Inferior parietal cortex (tissue), 1 donor: ENCODE measurements around the gene WWP2.
"Not testable (repeated sequence)": the region's sequence is repeated elsewhere in the genome, so short reads cannot be mapped to it uniquely, and the experiment has no call there.

Experiments
- DNase-seq: peaks from one replicate; pipeline ENCODE4 v3.0.0-alpha.2; 2016; ENCODE audit errors: extremely low spot score

The WWP2 gene

DNA sequence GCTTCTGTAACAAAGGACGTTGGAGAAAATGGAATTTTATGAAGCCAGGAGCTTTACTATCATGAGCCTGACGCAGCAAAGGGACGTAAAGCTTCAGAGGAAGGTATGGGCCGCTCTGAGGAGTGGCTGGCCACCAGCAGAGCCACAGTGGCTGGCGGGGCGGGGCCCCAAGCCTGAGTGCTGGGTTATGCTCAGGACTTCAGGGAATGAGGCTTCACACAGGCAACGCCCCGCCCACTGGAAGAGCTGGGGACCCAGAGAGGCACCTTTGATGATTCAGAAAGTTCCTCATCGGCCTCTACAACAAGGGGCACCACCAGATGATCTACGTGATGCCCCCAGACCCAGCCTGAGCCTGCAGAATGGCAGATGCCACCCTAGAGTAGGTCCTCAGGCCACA is 16.2 kb upstream of the WWP2 start:
- no peak for DNase-seq

DNA sequence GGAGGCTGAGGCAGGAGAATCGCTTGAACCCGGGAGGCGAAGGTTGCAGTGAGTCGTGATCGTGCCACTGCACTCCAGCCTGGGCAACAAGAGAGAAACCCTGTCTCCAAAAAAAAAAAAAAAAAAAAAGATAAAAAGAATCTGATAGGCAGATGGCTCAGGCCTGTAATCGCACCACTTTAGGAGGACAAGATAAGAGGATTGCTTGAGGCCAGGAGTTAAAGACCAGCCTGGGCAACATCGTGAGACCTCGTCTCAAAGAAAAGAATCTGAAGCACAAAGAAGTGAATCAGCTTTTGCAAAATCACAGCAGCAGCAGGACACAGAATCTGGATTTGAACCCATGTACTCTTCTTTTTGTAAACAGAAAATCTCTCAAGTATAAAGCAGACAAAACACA is 15.0 kb upstream of the WWP2 start:
- no peak for DNase-seq

DNA sequence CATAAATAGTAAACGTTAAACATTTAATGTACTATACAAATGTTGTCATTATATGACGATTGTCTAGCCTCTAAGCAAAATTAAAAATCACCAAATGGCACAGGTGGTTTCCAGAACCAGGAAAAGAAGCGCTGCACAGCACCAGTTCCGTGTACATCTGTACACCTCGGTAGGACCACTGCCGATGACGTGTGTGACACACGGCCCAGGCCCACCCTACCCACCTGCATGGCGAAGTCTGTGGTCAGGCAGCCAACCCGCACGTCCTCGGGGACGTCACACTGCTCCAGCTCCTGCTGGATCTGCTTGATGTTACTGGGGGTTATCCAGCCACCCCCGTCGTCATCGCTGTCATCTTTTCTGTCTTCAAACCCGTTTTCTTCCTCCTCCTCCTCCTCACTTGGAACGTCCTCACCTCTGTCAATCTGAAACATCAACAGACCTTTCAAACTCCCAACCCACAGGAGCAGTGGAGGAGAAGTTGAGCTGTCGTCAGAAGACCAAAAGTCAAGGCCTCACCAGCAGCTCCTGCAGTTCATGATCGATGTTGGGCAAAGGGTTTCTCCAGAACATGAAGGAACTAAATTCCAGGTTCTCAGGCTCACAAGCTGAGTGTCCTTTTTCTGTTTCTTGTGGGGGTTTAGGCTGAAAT is 13.3 kb upstream of the WWP2 start:
- DNase-seq: no peak

DNA sequence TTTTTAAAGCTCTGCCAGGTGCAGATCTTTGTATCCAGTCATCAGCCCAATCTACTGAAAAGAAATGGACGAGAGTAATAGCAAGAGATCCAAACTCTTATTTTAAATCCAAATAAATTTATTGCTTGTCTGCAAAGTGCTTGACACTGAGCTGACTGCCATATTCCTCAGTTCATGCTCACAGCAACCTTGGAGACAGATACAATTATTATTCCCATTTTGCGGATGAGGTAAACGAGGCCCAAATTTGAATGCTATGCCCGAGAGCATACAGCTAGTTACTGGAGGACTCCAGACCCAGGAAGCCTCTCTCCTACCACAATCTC is 8.0 kb upstream of the WWP2 start:
- DNase-seq: no peak

DNA sequence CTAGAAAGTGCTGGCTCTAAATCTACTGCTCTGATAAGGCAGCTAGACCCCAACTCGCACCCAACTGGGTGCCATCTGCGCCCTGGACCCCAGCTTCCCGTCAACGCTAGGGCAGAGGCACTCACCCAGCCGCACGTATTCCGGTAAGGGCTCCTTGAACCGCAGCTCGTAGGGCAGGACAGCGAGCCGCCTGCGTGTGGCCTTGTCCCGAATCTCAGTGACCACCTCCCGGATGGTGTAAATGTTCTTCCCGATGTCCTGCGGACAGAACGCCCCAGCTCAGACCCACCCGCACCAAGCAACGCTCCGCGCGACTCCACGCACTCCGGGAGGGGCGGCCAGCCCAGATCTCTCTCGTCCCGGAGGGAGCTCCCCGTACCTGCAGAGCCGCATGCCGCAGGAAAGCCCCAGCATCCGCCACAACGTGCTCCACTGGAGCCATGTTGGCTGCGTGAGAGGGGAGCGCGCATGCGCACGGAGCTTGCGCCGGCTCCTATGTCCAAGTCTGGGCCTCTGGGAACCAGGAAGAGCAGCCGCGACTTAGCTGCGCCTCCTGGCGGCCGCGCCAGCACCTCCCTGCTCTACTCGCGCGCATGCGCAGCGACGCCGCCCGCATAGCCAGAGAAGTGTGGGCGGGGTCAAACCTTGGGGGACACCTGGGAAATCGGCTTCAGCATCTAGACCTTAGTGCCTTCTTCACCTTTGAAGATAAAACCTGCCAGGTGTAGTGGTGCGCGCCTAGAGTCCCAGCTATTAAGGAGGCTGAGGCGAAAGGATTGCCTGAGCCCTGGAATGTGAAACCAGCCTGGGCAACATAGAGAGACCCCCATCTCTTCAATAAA is 7.4 kb upstream of the WWP2 start, which contains the start of gene NOB1:
TSS of gene NOB1 (minus strand) at position 458 of the 842 bp plus-strand sequence. CDS start at position 442, 16 bp downstream.
- peak; percentile 96 for DNase-seq

DNA sequence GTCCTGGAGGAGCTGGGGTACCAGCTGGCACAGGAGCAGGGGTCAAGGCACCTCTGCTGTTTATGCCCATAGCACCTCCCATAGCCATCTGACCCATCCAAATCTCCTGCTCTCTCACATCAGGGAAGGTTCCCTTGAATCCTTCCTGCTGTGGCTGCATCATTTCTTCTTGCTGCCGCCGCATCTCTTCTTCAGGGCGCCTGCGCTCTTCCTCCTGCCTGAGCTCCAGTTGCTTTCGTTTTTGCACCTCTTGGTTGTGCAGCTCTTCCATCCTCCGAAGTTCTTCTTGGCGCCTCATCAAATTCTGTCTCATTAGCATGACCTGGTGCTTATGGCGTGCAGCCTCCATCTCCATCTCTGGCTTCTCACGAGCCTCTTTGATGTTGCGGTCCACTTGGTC is 5.4 kb upstream of the WWP2 start:
- no peak for DNase-seq

DNA sequence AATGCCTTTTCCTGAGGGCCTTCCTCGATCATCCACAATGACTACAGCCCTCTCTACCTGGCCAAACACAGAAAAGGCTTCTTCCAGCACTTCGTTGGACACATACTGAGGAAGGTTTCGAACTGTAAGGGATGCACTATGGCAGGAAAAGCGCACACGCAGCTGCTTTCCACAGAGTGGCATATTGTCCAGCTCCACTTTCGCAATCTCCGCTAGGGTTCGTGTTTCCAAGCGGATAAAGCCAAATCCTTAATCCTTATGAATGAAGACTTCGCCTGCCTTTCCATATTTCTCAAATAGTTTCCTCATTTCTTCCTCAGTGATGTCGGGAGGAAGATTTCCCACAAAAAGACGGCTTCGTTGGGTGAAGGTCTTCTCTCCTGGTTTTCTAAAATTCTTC is 4.8 kb upstream of the WWP2 start:
- DNase-seq: not testable (repeated sequence)

DNA sequence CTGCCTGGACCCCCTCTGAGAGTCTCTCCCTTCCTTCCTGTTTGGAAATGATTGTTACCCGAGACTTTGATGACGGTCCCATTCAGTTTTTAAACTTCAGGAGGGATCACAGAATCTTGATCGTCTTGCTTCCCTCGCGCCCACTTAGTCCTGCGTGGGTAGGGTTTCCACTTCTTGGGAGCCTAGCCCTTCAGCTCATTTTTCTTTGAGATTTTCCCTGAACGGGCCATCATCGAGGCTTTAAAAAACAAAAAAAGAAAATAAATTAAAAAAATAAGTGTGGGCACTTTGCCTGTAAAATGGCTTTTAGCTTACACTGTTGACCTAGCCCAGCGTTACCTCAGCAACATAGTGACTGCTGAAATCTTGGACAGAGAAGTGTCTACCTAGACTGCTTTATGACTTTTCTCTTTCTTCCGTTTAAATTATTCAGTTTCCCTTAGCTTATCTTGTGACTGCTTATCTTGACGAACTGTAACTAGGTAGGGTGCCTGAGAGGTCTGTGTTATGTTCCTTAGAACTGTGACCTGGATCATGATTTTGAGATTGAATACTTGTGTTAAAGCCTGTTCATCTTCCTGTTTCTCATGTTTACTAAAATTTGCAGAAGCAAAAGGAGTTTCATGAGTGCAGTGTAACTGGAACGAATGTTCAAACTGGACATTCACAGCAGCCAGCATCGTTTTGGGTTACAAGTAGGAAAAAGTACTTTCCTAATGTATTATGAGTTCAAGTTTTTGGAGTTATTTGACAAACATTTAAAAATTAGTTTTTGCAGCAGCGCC is 874 bp downstream of the WWP2 start:
- DNase-seq: no peak

DNA sequence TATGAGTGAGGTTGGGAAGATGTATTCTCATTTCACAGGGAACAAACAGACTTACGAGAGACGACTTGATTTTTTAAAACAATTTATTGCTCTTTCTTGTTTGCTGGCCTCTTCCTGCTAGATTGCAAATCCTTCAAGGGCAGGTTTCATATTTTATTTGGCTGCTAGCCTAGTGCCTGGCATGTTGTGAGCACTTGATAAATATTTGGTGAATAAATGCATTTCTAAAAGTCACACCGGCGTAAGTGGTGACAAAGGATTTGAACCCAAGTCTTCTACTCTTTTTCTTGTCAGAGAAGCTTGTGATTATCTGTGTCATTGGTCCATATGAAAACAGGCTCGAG is 1.4 kb downstream of the WWP2 start:
- DNase-seq: no peak

DNA sequence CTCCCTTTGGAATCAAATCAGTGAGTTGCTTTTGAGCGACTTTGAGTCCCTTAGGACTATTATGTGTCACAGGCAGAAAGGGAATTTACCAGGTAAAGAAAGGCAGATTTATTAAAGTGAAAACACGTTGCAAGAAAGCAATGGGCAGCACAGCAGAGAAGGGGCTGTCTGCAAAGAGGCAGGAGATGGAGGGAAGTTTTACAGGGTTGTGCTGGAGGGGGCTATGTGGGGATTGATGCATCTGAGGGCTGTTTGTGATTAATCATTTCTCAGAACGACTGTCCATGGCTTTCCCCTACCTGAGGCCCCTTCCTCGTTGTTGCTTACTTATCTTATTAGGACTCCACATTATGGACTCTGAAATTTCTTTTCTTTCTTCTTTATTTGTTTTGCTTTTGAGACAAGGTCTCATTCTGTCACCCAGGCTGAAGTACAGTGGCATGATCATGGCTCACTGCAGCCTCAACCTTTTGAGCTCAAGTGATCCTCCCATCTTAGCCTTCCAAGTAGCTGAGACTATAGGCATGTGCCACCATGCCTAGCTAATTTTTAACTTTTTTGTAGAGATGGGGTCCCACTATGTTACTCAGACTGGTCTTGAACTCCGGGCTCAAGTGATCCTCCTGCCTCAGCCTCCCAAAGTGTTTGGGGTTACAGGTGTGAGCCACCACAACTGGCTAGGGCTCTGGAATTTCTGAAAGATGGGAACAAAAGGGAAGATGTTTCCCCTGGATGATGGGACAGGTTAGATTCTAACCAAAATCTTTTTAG is 5.5 kb downstream of the WWP2 start:
- no peak for DNase-seq

DNA sequence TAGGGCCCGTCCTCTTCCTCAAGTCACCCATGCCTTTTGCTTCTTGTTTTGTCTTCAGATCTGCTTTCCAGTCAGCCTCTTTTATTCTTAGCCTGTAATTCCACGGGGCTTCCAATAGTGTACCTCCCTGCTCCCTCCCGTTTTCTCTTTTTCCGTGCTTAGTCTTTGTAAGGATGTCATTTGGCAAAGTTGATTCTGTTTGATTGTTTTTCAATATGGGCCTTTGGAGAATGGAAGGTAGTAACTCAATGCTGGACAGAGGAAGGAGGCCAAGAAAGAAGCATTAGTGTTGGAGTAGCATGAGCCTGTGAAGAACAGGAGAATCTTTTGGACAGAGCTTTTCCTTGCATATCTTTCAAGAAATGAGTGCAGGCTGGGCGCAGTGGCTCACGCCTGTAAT is 6.5 kb downstream of the WWP2 start:
- DNase-seq: no peak

DNA sequence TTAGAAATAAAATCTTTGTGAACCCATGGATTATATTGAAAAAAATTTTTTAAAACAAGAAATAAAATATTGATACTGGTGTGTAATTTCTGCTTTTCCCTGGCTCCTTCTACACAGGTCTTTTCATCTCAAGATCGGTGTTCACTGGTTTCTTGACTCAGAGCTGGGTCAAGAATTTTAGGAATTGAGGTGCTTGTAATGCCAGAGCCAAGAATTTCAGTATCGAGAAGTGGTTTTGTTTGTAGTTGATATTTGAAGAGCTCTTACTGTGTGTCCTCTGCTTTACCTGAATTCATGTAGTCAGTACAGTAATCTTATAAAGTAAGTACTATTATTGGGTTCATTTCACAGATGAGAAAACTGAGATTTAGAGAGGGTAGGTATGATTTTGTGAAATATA is 7.3 kb downstream of the WWP2 start:
- DNase-seq: no peak

DNA sequence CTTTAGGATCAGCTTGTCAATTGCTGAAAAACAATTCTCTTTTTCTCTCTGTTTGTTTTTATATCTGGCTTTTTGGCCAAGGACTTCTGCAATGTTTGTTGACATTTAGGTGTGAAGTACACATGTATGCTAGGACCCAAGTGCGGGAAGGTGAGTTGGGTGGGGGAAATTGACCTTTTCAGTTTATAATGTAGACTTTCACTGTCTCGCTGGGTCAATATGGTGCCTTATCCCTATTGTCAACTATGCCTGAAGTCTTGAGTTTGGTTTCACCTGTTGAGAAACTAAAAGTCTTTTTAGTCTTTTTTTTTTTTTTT is 9.5 kb downstream of the WWP2 start:
- no peak for DNase-seq

DNA sequence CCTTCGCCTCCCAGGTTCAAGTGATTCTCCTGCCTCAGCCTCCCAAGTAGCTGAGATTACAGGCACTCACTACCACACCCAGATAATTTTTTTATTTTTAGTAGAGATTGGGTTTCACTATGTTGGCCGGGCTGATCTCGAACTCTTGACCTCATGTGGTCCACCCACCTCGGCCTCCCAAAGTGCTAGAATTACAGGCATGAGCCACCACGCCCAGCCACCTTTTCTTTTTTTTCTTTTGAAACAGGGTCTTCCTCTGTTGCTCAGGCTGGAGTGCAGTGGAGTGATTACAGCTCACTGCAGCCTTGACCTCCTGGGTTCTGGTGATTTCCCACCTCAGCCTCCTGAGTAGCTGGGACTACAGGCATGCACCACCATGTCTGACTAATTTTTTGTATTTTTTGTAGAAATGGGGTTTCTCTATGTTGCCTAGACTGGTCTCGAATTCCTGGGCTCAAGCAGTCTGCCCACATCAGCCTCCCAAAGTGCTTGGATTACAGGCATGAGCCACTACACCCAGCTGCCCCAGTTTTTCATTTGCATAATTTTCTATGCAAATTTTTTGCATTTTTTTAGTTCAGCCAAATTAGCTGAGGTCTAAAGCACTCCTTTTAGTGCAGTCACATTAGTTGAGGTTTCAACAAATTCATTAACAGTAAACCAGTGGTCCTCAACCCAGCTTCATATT is 11.3 kb downstream of the WWP2 start:
- DNase-seq: no peak

DNA sequence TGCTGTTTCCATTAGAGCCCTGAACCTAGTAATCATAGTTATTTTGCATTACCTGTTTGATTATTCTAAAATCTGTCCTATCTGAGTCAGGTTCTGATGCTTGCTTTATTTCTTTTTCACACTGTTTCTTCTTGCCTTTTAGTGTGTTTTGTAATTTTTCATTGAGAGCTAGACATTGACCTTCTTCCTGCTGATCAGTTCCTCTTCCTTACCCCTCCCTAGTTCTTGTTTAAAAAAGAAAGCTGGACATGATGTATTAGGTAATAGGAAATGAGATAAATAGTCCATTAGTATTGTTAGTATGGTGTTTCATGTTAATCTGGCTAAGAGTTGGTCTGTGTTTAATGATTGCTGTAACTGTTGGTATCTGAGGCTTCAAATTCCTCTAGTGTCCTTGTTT is 13.4 kb downstream of the WWP2 start:
- DNase-seq: no peak

DNA sequence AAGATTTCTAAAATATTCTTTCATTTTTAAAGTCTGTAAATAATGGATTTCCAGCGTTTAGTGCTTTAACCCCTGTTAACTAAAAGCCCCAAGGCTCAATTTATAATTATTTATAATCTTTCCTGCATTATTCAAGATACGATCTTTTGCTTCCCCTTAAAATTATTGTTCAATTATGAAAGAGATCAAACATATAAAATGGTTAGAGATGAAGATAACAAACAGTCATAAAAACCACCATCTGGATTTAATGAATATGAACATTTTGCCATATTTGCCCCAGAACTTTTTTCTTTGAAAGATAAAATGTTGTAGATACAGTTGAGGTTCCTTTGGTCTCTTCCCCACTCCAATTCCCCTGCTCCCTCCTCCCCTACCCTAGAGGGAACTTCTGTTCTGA is 17.6 kb downstream of the WWP2 start:
- no peak for DNase-seq

DNA sequence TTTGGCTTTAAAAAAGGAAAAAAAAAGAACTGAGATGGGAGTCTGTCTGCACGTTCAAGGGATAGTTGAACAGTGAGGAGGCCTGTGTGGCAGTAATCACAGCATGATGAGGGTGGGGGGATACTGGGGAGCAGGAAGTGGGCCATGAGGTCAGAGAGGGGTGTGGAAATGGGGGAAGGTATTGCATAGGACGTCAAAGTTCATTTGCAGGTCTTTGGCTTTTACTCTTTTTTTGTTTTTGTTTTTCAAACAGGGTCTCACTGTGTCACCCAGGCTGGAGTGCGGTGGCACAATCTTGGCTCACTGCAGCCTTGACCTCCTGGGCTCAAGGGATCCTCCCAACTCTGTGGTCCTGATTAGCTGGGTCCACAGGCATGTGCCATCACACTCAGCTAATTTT is 19.0 kb downstream of the WWP2 start:
- no peak for DNase-seq

DNA sequence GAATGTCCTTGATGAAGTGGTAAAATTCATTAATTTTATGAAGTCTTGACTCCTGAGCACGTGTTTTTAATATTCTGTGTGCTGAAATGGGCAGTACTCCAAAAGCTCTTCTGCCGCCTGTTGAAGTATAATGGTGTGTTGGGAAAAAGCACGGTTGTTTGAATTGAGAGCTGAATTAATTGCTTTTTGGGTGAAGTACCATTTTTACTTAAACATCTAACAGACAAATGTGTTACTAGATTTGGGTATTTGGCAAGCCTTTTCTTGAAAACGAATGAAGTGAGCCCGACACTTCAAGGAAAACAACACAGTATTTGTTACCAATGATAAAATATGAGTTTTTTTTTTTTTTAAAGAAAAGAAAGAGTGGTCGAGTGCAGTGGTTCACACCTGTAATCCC is 22.5 kb downstream of the WWP2 start:
- no peak for DNase-seq

DNA sequence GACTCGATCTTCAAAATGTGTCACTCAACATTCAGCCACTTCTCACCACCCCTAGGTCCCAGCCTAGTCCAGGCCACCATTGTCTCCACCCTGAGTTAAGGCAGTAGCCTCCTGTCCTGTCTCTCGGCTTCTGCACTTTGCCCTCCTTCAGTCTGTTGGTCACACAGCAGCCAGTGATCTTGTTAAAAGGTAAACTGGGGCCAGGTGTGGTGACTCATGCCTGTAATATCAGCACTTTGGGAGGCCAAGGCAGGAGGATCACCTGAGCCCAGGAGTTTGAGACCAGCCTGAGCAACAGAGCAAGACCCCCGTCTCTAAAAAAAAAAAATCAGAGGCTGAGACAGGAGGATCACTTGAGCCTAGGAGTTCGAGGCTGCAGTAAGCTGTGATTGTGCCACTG is 25.8 kb downstream of the WWP2 start:
- DNase-seq: no peak

DNA sequence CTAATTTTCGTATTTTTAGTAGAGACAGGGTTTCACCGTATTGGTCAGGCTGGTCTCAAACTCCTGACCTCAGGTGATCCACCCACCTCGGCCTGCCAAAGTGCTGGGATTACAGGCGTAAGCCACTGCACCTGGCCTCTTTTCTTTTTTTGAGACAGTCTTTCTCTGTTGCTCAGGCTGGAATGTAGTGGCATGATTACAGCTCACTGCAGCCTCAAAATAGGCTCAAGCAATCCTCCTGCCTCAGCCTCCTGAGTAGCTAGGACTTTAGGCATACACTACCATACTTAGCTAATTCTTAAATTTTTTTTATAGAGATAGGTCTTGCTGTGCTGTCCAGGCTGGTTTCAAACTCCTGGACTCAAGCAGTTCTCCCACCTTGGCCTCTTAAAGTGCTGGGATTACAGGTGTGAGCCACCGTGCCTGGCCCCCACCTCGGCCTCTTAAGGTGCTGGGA is 29.3 kb downstream of the WWP2 start:
- not testable (repeated sequence) for DNase-seq

DNA sequence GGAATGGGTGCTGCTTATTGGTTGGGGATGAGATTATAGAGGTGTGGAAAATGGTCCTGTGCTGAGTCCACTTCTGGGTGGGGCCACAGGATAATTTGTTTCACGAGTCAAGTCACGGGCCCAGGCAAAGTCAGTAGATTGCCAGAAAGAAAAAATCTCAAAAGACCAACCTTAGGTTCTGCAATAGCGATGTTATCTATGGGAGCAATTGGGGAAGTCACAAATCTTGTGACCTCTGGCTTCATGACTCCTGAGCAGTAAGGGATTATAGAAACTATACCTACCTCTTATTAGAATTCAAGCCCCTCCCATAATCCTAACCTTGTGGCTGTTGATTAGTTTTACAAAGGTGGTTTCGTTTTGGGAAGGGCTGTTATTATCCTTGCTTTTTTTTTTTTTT is 31.4 kb downstream of the WWP2 start:
- no peak for DNase-seq

DNA sequence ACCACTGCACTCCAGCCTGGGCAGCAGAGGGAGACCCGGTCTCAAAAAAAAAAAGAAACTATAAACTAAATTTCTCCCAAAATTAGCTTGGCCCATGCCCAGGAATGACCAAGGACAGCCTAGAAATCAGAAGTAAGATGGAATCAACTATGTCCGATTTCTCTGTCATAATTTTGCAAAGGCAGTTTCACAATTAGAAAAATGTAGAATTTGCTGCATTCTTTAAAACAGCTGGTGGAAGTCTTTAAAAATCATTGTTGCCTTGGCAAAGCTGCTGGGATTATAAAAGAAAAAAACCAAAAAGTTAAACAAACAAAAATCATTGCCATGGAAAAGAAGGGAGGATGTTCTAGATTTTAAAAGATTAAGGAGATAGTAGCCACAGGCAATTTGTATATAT is 32.4 kb downstream of the WWP2 start:
- no peak for DNase-seq
